RWPE1 (cell line): ENCODE results near the gene TAOK2.
A peak's percentile ranks its signal among the peaks of the same experiment; 100 is the strongest.

Experiments
- CTCF ChIA-PET: fragments of 350-600 bp; sonication (Branson Sonifier 250); formaldehyde crosslinking; extraction: SDS; loops from one replicate; lab custom pipeline; 2021; lab: Yijun Ruan, JAX
- POLR2A ChIA-PET: fragments of 400-600 bp; formaldehyde crosslinking; extraction: SDS; loops from one replicate; lab custom pipeline; 2020; ENCODE audit warnings: antibody characterized with exemption; ENCODE audit not compliant: low non-redundant PET; lab: Yijun Ruan, JAX
- DNase-seq: peaks from one replicate; pipeline ENCODE4 v3.0.0; 2012; ENCODE audit warnings: low spot score
- H3K27ac ChIP-seq: fragments of 450-650 bp; 2 replicates; pipeline ENCODE4 v1.5.1; 2017
- TF ChIP-seq, protein P1 (sequence below): fragments of 450-650 bp; conservative IDR thresholded peaks from 2 replicates; pipeline ENCODE4 v1.5.1; 2017; ENCODE audit warnings: low read depth, mild to moderate bottlenecking

TAOK2 gene

DNA sequence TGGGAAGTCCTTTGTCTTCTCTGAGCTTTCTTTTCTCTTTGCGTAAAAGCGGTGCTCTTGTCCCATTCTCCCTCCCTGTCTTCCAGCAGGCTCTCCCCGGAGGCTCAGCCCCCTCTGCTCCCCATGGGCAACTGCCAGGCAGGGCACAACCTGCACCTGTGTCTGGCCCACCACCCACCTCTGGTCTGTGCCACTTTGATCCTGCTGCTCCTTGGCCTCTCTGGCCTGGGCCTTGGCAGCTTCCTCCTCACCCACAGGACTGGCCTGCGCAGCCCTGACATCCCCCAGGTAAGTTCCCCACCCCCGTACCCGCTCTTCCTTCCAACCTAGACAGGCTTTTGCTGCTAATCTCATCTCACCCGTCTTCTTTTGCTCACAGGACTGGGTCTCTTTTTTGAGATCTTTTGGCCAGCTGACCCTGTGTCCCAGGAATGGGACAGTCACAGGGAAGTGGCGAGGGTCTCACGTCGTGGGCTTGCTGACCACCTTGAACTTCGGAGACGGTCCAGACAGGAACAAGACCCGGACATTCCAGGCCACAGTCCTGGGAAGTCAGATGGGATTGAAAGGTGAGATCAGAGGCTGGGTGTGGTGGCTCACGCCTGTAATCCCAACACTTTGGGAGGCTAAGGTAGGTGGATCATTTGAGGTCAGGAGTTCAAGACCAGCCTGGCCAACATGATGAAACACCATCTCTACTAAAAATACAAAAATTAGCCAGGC, 10.5 kb upstream of the TAOK2 start:
- DNase-seq = no peak
- ChIA-PET CTCF (interaction anchor here (0.5 kb wide), 1 partner anchor 9 kb away, joined by 3 read pairs; no protein-coding TSS in a partner anchor), POLR2A (interaction anchor here (0.6 to 0.8 kb wide), 2 partner anchors 10 to 146 kb away, joined by 4 to 13 read pairs; partner anchors contain the start of gene TAOK2)
- peak overlapping the region; percentile 89 for H3K27ac ChIP-seq
- TF ChIP-seq, protein P1, sequence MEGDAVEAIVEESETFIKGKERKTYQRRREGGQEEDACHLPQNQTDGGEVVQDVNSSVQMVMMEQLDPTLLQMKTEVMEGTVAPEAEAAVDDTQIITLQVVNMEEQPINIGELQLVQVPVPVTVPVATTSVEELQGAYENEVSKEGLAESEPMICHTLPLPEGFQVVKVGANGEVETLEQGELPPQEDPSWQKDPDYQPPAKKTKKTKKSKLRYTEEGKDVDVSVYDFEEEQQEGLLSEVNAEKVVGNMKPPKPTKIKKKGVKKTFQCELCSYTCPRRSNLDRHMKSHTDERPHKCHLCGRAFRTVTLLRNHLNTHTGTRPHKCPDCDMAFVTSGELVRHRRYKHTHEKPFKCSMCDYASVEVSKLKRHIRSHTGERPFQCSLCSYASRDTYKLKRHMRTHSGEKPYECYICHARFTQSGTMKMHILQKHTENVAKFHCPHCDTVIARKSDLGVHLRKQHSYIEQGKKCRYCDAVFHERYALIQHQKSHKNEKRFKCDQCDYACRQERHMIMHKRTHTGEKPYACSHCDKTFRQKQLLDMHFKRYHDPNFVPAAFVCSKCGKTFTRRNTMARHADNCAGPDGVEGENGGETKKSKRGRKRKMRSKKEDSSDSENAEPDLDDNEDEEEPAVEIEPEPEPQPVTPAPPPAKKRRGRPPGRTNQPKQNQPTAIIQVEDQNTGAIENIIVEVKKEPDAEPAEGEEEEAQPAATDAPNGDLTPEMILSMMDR = no peak

DNA sequence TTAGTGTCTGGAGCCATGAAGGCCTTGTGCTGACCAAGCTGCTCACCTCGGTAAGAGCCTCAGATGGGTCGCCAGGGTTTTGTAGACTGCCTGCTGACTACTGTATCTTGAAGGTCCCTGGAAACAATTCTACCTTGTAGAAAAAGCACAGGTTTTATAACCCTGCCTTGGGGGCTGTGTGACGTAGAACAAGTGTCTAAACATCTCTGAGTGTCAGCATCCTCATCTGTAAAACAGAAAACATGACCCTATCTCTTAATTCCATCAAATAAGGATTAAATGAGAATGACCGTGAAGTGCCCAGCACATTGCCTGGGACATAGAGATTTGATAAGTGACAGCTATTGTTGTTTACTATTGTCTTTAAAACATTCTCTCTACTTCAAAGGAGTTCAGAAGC, 5.5 kb upstream of the TAOK2 start:
- DNase-seq = no peak
- ChIA-PET CTCF (no interaction called here), POLR2A (no interaction called here)
- TF ChIP-seq, protein P1 = no peak
- H3K27ac ChIP-seq = 0 out of 2 replicates have a peak overlapping the region, but pooled peaks have one; percentile 18

DNA sequence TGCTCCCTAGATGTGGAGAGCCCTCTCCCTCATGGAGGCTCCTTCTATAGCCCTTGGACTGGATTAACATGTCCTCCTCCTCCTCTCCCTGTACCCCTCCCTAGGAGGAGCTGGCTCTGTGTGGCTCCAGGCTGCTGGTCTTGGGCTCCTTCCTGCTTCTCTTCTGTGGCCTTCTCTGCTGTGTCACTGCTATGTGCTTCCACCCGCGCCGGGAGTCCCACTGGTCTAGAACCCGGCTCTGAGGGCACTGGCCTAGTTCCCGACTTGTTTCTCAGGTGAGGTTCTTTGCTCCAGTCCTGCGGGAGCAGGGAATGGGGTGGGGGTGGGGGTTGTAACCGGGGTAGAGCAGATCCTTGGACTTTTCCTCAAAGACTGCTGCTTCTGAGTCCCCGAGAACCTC, 2.4 kb upstream of the TAOK2 start:
- TF ChIP-seq, protein P1 = no peak
- ChIA-PET POLR2A (no interaction called here), CTCF (no interaction called here)
- H3K27ac ChIP-seq = peak overlapping the region; percentile 48
- DNase-seq = no peak

DNA sequence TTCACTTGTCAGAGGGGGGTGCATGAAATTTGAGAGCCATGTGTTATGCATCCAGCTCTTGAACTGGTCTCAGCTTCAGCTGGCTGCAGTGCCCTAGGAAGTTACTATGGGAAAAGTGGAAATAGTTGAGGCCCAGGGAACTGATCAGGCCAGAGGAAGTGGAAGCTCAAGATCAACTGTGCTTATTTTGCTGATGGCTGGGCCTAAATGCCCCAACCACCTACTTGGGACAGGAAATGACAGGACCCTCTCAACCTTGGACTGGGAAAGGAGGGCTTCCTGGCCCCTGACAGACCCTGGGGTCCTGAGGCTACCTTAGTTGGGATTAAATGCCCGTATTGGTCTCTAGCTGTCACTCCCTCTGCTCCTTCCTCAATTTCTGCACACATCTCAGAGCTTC, 1.2 kb upstream of the TAOK2 start:
- ChIA-PET CTCF (interaction anchor here (0.6 to 0.7 kb wide), 2 partner anchors 40 to 43 kb away, joined by 4 to 8 read pairs; no protein-coding TSS in a partner anchor), POLR2A (no interaction called here)
- no peak for DNase-seq
- H3K27ac ChIP-seq = peak overlapping the region; percentile 85
- TF ChIP-seq, protein P1 = no peak

DNA sequence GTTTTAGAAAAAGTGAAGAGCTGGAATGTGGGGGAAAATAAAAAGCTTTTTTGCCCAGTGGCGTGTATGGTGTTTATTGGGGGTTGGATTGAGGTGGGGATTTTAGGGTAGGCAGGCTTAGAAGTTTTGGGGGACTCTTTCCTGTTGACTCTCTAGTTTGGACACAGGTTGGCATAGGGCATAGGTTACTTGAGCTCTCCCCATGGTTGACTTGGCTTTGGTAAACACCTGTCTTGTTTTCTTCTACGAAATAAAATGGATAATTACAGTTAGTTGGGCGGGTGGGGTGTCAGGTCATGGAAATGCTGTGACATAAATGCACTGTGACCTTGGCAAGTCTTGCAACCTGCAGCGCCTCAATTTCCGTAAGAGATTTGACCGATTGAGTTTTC, 680 bp upstream of the TAOK2 start:
- CTCF ChIA-PET = interaction anchor here (0.6 to 0.7 kb wide), 3 partner anchors 40 to 107 kb away, joined by 4 to 8 read pairs (median 4); no protein-coding TSS in a partner anchor
- no peak for DNase-seq
- TF ChIP-seq, protein P1 = no peak
- POLR2A ChIA-PET = interaction anchor here (0.7 to 1.1 kb wide), 2 partner anchors 10 to 22 kb away, joined by 4 to 5 read pairs; no protein-coding TSS in a partner anchor
- H3K27ac ChIP-seq = peak overlapping the region; percentile 85

DNA sequence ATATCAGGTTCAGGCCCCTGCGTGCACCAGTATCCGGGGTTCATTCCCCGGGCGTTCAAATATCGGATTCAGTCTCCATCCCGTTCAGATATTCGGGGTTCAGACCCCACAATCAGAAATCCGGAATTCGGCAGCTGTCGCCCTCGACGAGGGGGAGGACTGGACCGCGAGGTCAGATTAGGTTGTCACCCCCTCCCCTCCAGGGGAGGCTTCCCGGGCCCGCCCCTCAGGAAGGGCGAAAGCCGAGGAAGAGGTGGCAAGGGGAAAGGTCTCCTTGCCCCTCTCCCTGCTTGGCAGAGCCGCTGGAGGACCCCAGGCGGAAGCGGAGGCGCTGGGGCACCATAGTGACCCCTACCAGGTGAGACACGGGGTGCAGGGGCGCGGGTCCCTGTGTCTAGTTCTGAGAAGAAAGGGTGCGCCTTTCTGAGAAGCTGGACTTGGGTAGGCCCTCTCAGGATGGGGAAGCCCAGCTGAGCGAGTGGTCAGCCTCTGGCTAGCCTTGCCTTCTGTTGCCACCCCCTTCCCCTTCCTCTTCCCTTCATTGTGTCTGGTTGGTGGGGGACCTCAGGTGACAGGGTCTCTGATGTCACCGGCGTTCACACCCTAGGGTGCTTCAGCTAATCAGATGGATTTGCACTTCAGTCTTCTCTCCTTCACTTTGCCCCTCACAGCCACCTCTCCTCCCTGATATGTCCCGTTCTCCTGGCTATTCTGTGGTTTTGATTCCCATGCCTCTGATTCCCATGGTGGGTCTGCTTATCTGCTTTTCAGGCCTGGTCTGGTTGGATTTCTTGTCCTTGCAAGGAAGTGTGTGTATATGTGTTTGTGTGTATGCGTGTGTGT, 844 bp downstream of the TAOK2 start:
- ChIA-PET POLR2A (interaction anchor here (0.6 kb wide), 1 partner anchor 123 kb away, joined by 3 read pairs; no protein-coding TSS in a partner anchor), CTCF (interaction anchor here (0.7 kb wide), 1 partner anchor 683 kb away, joined by 4 read pairs; no protein-coding TSS in a partner anchor)
- TF ChIP-seq, protein P1 = no peak
- peak; percentile 20 for DNase-seq
- peak overlapping the region; percentile 85 for H3K27ac ChIP-seq
